AG08396 (cell line): Measurements from ENCODE around the gene DDX31.
"Not testable (repeated sequence)": the region's sequence is repeated elsewhere in the genome, so short reads cannot be mapped to it uniquely, and the experiment has no call there.

Experiments used
- DNase-seq: peaks from one replicate; pipeline ENCODE4 v3.0.0; 2012; ENCODE audit warnings: low spot score, mixed read lengths

DDX31 gene

DNA sequence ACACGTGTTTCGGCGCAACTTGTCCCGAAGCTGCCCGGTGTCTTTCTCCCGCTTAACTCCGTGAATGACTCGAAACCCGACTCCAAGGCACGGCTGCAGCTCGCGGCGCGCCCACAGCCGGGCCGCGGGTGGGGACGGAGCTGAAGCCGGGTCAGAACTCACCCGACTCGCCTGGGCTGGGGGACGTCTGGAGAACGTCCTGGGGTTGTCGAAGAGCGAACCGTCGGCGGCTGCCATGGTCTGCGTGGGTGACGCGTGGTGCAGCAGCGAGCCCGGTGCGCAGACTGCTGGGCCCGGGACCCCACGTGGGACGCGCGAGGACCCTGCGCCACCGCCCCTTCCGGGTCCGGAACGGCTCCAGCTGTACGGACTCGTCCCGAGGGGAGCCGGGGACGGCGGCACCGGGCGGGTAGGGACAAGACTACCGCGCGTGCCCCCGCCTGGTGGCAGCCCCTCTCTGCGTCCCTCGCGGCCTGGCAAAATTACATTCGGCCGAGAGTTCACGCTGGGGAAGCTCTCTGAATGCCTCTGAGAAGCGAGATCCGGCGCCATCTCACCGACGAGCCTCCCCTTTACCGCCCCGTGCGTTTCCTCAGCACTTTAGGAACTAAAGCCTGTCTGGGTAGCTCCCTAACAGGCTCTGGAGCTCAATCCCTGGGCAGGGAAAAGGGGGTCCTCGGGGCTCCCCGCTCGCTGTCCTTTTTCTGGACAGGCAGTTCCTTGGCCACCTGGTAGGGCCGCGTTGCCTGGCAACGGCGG is at the start of gene DDX31:
Gene DDX31, minus strand, starts transcription at position 286 of the 759 bp plus-strand sequence. Its CDS starts 49 bp downstream, at position 237.
- DNase-seq: peak; percentile 92

GRCh38 chr9:132718381-132718928 is 48.7 kb upstream of the DDX31 start:
- not testable (repeated sequence) for DNase-seq

GRCh38 chr9:132717326-132717945 is 47.7 kb upstream of the DDX31 start:
- no peak for DNase-seq

DNA sequence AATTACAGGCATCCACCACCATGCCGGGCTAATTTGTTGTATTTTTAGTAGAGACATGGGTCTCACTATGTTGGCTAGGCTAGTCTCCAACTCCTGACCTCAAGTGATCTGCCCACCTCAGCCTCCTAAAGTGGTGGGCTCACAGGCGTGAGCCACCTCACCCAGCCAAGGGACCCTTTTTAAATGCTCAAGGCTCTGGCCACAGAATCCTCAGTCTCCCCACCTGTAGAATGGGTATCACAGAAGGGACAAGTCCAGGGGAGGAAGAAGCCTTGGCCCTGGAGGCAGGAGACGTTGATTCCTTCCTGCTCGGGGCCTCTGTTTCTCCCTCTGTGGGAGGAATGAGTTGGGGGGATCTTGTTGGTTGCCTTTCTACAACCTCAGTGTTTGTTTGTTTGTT is 46.2 kb upstream of the DDX31 start:
- DNase-seq: no peak

GRCh38 chr9:132712753-132713152 is 43.0 kb upstream of the DDX31 start:
- no peak for DNase-seq

GRCh38 chr9:132711846-132712245 is 42.1 kb upstream of the DDX31 start:
- DNase-seq: no peak

GRCh38 chr9:132711152-132711551 is 41.4 kb upstream of the DDX31 start:
- not testable (repeated sequence) for DNase-seq

GRCh38 chr9:132710333-132710732 is 40.5 kb upstream of the DDX31 start:
- DNase-seq: no peak

DNA sequence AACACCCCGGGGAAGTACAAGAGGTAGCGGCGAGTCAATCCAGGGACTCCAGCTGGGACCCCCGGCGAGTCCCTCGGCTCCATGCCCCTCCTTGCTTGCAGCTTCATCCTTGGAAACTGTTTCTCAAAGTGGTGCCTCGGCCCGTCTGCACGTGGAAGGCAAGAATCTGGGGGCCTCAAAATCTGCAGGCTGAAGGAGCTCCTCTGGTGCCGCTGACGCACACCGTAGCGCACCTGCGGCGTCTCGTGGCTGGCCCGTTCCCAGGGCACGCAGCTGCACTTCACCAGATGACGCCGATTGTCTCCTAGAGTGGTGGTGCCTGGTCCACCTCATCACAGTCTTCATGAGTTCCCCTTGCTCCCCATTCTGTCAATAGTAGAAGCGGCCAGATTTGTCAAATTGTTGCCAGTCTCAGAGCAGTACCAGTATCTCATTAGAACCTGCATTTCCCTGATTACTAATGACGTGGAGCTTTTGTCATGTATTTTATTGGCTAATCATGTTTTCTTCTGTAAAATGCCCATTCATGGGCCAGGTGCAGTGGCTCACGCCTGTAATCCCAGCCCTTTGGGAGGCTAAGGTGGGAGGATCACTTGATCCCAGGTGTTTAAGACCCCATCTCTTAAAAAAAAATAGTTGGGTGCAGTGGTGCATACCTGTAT is 39.1 kb upstream of the DDX31 start:
- DNase-seq: no peak

DNA sequence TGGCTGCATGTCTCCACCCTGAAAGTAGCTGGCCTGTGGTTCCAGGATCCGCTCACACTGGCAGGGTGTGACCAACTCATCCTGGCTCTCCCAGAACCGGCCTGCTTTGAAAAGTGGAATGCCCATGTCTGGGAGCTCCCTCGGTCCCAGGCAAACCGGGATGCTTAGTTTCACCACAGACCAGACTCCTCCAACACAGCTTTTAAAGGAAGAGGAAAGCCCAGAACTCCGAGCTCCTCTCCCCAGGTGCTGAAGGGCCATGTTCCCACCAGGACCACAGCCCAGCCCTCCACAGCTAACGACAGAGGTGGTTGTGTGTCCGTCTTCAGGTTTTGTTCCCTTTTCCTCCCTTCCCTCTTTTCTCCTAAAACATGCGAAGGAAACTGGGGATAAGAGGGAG is 38.5 kb upstream of the DDX31 start:
- DNase-seq: no peak

- peak; percentile 36 for DNase-seq
Measured at GRCh38 chr9:132703336-132703735, 33.6 kb upstream of the DDX31 start.

- no peak for DNase-seq
Measured at GRCh38 chr9:132702254-132702653, 32.5 kb upstream of the DDX31 start.

DNA sequence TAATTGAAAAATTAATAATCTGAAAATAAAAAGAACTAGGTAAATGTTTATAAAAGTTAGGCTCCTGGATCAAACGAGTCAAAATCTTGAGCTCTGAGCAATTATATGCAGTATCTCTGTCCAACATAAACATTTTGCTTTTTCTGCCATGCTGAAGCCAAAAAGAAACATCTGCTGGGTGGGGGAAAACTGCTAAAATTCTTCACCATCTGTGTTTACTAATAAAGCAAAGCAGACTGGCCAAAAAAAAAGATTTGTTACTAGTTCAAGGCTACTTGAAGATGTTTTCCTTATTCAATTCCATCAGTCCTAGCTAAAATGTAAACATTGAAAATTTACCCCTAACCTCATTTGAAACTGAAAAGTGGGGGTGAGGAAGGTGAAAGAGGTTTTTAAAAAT is 30.2 kb upstream of the DDX31 start:
- DNase-seq: no peak

GRCh38 chr9:132698989-132699388 is 29.2 kb upstream of the DDX31 start:
- DNase-seq: no peak

DNA sequence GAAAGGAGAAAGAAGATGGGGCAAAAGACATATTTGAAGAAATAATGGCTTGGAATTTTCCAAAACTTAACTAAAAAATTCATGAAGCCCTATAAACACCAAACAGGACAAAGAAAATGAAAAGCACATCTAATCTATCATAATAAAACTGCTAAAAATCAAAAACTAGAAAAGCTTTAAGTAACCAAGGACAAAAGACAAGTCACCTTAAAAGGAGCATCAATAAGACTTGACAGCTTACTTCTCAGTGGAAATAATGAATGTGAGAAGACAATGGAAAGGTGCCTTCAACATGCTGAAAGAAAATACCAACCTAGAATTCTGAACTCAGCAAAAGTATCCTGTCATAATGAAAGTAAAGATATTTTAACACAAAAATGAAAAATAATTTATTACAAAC is 27.4 kb upstream of the DDX31 start:
- DNase-seq: no peak

GRCh38 chr9:132694144-132694543 is 24.4 kb upstream of the DDX31 start:
- DNase-seq: no peak

- DNase-seq: no peak
Measured at GRCh38 chr9:132690696-132691095, 20.9 kb upstream of the DDX31 start.

- no peak for DNase-seq
Measured at GRCh38 chr9:132683873-132684272, 14.1 kb upstream of the DDX31 start.

DNA sequence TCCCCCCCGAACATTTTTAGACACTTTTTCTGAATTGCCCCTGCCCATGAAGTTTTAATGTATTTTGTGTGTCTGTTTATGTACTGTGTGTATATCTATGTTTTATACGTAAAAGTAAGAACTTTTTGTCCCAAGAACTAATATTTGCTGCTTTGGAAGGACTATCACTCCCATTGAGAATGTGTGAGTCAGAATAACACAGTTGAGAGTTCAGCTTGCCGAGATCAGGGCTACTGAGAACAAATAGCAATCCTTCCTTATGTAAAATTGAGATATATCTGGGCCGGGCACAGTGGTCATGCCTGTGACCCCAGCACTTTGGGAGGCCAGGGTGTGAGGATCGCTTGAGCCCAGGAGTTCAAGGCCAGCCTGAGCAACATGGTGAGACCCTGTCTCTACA is 11.8 kb upstream of the DDX31 start:
- no peak for DNase-seq

DNA sequence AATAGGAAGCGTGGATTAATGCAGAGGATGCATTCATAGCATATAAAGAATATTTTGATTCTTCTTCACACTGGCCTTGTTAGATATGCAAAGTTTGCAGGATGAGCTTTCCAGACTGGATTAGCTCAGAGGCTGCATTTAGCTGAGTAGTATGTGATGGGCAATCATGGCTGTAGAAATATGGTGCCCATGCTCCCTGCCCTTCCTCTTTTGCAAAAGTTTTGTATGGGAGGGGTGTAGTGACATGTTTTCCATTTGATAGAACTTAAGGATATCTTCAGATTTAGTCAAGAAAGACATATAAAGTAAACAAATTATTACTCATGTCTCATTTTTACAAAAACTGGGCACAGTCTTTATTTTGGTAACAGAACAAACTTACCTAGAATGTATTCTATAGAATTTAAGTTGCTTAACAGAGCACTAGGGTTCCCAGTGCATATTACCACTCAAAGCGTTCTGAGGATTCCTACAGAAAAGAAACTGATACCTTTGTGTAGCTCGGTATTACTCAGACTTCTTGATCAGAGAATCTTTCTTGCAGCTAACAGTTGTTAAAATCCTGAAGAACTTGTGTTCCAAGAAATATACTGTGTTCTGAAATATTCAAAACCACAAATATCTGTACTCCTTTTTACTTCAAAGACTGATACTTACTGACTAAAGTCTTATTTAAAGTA is 10.3 kb upstream of the DDX31 start:
- DNase-seq: no peak

- DNase-seq: no peak
Measured at GRCh38 chr9:132677976-132678375, 8.2 kb upstream of the DDX31 start.

DNA sequence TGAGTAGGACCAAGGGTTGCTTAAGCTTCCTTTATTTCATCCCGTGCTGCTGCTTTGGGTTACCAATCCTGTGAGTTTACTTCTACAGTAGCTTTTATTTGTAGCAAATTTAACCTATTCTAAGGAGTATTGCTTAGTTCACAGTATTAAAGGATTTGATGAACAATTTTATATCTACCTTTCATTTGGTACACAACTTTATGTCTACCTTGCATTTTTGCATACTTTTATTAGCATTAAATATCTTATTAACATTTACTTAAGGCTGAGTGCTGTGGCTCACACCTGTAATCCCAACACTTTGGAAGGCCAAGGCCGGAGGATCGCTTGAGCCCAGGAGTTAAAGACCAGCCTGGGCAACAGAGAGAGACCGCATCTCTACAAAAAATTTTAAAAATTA is 4.7 kb upstream of the DDX31 start:
- no peak for DNase-seq
